A673 (cell line): ENCODE data around the gene COL4A3. TPM values are rescaled to one million over a fixed set of nuclear protein-coding genes. Genes with fewer than 3 reads are reported as not detected.

Experiments used
- BruUV-seq: library from RNA; stranded (reverse); fragments of 400-500 nt; replicated peaks from 2 replicates; lab custom pipeline; 2021; lab: Mats Ljungman, UMichigan
- CTCF ChIA-PET: fragments of 300-600 bp; sonication (Branson Sonifier 250); formaldehyde crosslinking; loops from one replicate; lab custom pipeline; 2022; ENCODE audit warnings: antibody characterized with exemption; lab: Charles Lee
- POLR2A ChIA-PET: fragments of 300-600 bp; sonication (Branson Sonifier 250); formaldehyde crosslinking; loops from one replicate; lab custom pipeline; 2022; ENCODE audit warnings: antibody characterized with exemption; ENCODE audit not compliant: low non-redundant PET; lab: Charles Lee
- DNase-seq: peaks from one replicate; pipeline ENCODE4 v3.0.0-alpha.2; 2015; ENCODE audit warnings: low spot score
- H3K27ac ChIP-seq: fragments of 200-600 bp; sonication (generic); 2 replicates; pipeline ENCODE4 v1.5.1; 2016; ENCODE audit warnings: mixed run types, low read depth, mild to moderate bottlenecking, mixed read lengths, antibody characterized with exemption, low read length; ENCODE audit not compliant: poor library complexity, severe bottlenecking
- H3K27me3 ChIP-seq: fragments of 200-600 bp; sonication (generic); replicated peaks from 2 replicates; pipeline ENCODE4 v1.6.1; 2017; ENCODE audit warnings: mixed run types, low read depth, mild to moderate bottlenecking, mixed read lengths, antibody characterized with exemption, low read length; ENCODE audit not compliant: insufficient read depth, poor library complexity
- H3K36me3 ChIP-seq: fragments of 200-600 bp; sonication (generic); 2 replicates; pipeline ENCODE4 v1.6.1; 2016; ENCODE audit warnings: mixed run types, mild to moderate bottlenecking, mixed read lengths, antibody characterized with exemption, low read length; ENCODE audit not compliant: insufficient read depth, poor library complexity, severe bottlenecking
- H3K4me1 ChIP-seq: fragments of 200-600 bp; sonication (generic); 2 replicates; pipeline ENCODE4 v1.6.1; 2017; ENCODE audit warnings: mixed run types, mild to moderate bottlenecking, mixed read lengths, antibody characterized with exemption, low read length; ENCODE audit not compliant: insufficient read depth, poor library complexity, severe bottlenecking
- H3K4me3 ChIP-seq: fragments of 200-600 bp; sonication (generic); 2 replicates; pipeline ENCODE4 v1.5.1; 2016; ENCODE audit warnings: low read depth, mixed run types, mild to moderate bottlenecking, mixed read lengths, low read length; ENCODE audit not compliant: poor library complexity, severe bottlenecking
- H3K9me3 ChIP-seq: fragments of 200-600 bp; sonication (generic); 2 replicates; pipeline ENCODE4 v1.6.1; 2016; ENCODE audit warnings: mixed run types, low read depth, mild to moderate bottlenecking, mixed read lengths, antibody characterized with exemption, low read length; ENCODE audit not compliant: poor library complexity, severe bottlenecking
- EZH2 ChIP-seq: fragments of 200-600 bp; sonication (generic); IDR thresholded peaks from 2 replicates; pipeline ENCODE4 v1.6.1; 2017; ENCODE audit warnings: borderline replicate concordance, low read depth, mild to moderate bottlenecking, mixed read lengths, antibody characterized with exemption, low read length; ENCODE audit not compliant: poor library complexity, severe bottlenecking
- intact Hi-C: fragments of 100-400 bp; cut with micrococcal nuclease; formaldehyde crosslinking; loops from one replicate; pipeline ENCODE4 v1.10.0; 2022; ENCODE audit not compliant: unreplicated experiment
- total RNA-seq: library from RNA; stranded (reverse); gene quantifications from 2 replicates; pipeline ENCODE4 v1.2.3, GENCODE V29; 2021
- TF ChIP-seq, protein P1 (sequence below): fragments of 300-800, 200-600 bp; sonication (generic); conservative IDR thresholded peaks from 2 replicates; pipeline ENCODE4 v1.5.1; 2017; ENCODE audit warnings: low read depth, mild to moderate bottlenecking, antibody characterized with exemption, low read length, moderate library complexity, mixed read lengths

The COL4A3 gene
- total RNA-seq, 1 experiment from 2014 or later, result not detected

- H3K4me3 ChIP-seq, result no peak overlapping the region
- POLR2A ChIA-PET, result no interaction called here
- no peaks in the 10 kb centered on the region for H3K4me1 ChIP-seq
- H3K9me3 ChIP-seq, result no peaks in the 10 kb centered on the region
- TF ChIP-seq EZH2, result no peak
- TF ChIP-seq, protein P1, sequence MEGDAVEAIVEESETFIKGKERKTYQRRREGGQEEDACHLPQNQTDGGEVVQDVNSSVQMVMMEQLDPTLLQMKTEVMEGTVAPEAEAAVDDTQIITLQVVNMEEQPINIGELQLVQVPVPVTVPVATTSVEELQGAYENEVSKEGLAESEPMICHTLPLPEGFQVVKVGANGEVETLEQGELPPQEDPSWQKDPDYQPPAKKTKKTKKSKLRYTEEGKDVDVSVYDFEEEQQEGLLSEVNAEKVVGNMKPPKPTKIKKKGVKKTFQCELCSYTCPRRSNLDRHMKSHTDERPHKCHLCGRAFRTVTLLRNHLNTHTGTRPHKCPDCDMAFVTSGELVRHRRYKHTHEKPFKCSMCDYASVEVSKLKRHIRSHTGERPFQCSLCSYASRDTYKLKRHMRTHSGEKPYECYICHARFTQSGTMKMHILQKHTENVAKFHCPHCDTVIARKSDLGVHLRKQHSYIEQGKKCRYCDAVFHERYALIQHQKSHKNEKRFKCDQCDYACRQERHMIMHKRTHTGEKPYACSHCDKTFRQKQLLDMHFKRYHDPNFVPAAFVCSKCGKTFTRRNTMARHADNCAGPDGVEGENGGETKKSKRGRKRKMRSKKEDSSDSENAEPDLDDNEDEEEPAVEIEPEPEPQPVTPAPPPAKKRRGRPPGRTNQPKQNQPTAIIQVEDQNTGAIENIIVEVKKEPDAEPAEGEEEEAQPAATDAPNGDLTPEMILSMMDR, result no peak
- no peak for DNase-seq
- CTCF ChIA-PET, result no interaction called here
- H3K36me3 ChIP-seq, result no peaks in the 10 kb centered on the region
- no TSS peak for BruUV-seq
- intact Hi-C loops, result no loop called here
- H3K27ac ChIP-seq, result no peak overlapping the region
- no peaks in the 10 kb centered on the region for H3K27me3 ChIP-seq
Observed at GRCh38 chr2:227117852-227118251, 46.6 kb upstream of the COL4A3 start.

DNA sequence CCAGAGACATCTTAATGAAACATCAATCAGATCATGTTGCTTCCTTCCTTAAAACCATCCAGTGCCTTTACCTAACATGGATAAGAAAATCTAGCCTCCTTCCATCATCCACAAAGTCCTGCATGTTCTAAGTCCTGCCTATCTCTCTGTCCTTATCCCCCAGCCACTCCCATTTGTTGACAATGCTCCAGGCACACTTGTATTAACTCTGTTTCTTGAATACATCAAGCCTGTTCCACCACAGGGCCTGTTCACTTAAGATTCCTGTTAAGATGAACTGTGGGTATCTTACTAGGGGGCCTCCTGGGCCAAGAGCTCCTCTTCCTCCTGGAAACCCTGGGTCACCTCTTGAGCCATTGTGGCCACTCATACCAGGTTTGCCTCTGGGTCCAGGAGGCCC, 46.1 kb upstream of the COL4A3 start:
- TF ChIP-seq, protein P1, result no peak
- no peak for TF ChIP-seq EZH2
- Histone ChIP-seq H3K27me3 (no peaks in the 10 kb centered on the region), H3K9me3 (no peaks in the 10 kb centered on the region), H3K36me3 (no peaks in the 10 kb centered on the region), H3K4me3 (no peak overlapping the region), H3K27ac (no peak overlapping the region), H3K4me1 (no peaks in the 10 kb centered on the region)
- CTCF ChIA-PET, result no interaction called here
- BruUV-seq, result no TSS peak
- intact Hi-C loops, result no loop called here
- DNase-seq, result no peak
- POLR2A ChIA-PET, result no interaction called here

- intact Hi-C loops, result no loop called here
- Histone ChIP-seq H3K4me1 (no peaks in the 10 kb centered on the region), H3K9me3 (no peaks in the 10 kb centered on the region), H3K4me3 (no peak overlapping the region), H3K36me3 (no peaks in the 10 kb centered on the region), H3K27ac (no peak overlapping the region), H3K27me3 (no peaks in the 10 kb centered on the region)
- TF ChIP-seq, protein P1, result no peak
- TF ChIP-seq EZH2, result no peak
- ChIA-PET POLR2A (no interaction called here), CTCF (no interaction called here)
- DNase-seq, result no peak
- no TSS peak for BruUV-seq
Observed at GRCh38 chr2:227123697-227124096, 40.7 kb upstream of the COL4A3 start.
